Breast epithelium (tissue), 3 donors: ENCODE results near the gene KCNJ1.

Source experiments
- POLR2A ChIP-seq: fragments of 450-650 bp; IDR thresholded peaks from one replicate; pipeline ENCODE4 v1.6.1; 2016; ENCODE audit warnings: antibody characterized with exemption, mild to moderate bottlenecking, moderate library complexity
- POLR2AphosphoS5 ChIP-seq, 3 donors: sonication (generic); formaldehyde crosslinking; IDR thresholded peaks; one replicate each; pipeline ENCODE4 v1.6.1; 2017; ENCODE audit warnings: antibody characterized with exemption in 3 of 3
- TF ChIP-seq, protein P1 (sequence below), 3 donors: fragments of 450-650 bp; IDR thresholded peaks; one replicate each; pipeline ENCODE4 v1.5.1; 2016 to 2017; ENCODE audit warnings: antibody characterized with exemption in 3 of 3, mild to moderate bottlenecking in 3 of 3, moderate library complexity in 3 of 3

DNA sequence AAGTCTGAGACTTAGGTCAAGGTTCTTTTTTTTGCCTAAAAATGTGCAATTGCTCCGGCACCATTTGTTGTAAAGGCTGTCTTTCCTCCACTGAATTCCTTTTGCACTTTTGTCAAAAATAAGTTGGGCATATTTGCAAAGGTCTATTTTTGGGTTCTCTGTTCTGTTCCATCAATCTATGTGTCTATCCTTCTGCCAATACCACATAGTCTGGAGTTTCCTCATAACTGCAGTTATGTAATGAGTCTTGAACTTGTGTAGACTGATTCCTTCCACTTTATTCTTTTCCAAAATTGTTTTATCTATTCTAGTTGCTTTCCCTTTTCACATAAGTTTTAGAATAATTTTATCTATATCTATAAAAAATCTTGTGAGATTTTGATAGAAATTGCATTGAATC is 30.7 kb upstream of the KCNJ1 start:
- TF ChIP-seq, protein P1, sequence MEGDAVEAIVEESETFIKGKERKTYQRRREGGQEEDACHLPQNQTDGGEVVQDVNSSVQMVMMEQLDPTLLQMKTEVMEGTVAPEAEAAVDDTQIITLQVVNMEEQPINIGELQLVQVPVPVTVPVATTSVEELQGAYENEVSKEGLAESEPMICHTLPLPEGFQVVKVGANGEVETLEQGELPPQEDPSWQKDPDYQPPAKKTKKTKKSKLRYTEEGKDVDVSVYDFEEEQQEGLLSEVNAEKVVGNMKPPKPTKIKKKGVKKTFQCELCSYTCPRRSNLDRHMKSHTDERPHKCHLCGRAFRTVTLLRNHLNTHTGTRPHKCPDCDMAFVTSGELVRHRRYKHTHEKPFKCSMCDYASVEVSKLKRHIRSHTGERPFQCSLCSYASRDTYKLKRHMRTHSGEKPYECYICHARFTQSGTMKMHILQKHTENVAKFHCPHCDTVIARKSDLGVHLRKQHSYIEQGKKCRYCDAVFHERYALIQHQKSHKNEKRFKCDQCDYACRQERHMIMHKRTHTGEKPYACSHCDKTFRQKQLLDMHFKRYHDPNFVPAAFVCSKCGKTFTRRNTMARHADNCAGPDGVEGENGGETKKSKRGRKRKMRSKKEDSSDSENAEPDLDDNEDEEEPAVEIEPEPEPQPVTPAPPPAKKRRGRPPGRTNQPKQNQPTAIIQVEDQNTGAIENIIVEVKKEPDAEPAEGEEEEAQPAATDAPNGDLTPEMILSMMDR (IDR thresholded peaks at IDR 0.05): no peak
- no peak for TF ChIP-seq POLR2A
- no peak for TF ChIP-seq POLR2AphosphoS5 (IDR thresholded peaks at IDR 0.05)
